HPDE6-E6E7 (cell line): ENCODE measurements around the gene SUPT7L.
A peak's percentile ranks its signal among the peaks of the same experiment; 100 is the strongest.
"Not testable (repeated sequence)": the region's sequence is repeated elsewhere in the genome, so short reads cannot be mapped to it uniquely, and the experiment has no call there.

ENCODE experiments used
- DNase-seq: peaks from one replicate; pipeline ENCODE4 v3.0.0; 2011; ENCODE audit warnings: missing footprints; ENCODE audit errors: extremely low spot score

The SUPT7L gene

GRCh38 chr2:27685577-27685976 is 22.2 kb upstream of the SUPT7L start:
- no peak for DNase-seq

- DNase-seq = not testable (repeated sequence)
Measured at GRCh38 chr2:27685006-27685405, 21.6 kb upstream of the SUPT7L start.

- peak; percentile 35 for DNase-seq
Measured at GRCh38 chr2:27683390-27684071, 20.1 kb upstream of the SUPT7L start.

GRCh38 chr2:27682334-27682771 is 18.9 kb upstream of the SUPT7L start:
- peak; percentile 70 for DNase-seq

GRCh38 chr2:27681841-27682240 is 18.4 kb upstream of the SUPT7L start:
- no peak for DNase-seq

GRCh38 chr2:27680571-27680970 is 17.2 kb upstream of the SUPT7L start:
- no peak for DNase-seq

- DNase-seq = no peak
Measured at GRCh38 chr2:27672723-27673486, 9.5 kb upstream of the SUPT7L start.

- DNase-seq = no peak
Measured at GRCh38 chr2:27671235-27671634, 7.8 kb upstream of the SUPT7L start.

- DNase-seq = no peak
Measured at GRCh38 chr2:27667446-27667845, 4.0 kb upstream of the SUPT7L start.

GRCh38 chr2:27664622-27665363 is 1.4 kb upstream of the SUPT7L start:
- no peak for DNase-seq

GRCh38 chr2:27664154-27664574 is 750 bp upstream of the SUPT7L start:
- DNase-seq = no peak

GRCh38 chr2:27661371-27661770 is 2.0 kb downstream of the SUPT7L start:
- DNase-seq = no peak

- DNase-seq = no peak
Measured at GRCh38 chr2:27655155-27655951, 8.1 kb downstream of the SUPT7L start.

- no peak for DNase-seq
Measured at GRCh38 chr2:27653397-27653796, 10.0 kb downstream of the SUPT7L start.

GRCh38 chr2:27652790-27653189 is 10.6 kb downstream of the SUPT7L start:
- no peak for DNase-seq

- no peak for DNase-seq
Measured at GRCh38 chr2:27652341-27652740, 11.1 kb downstream of the SUPT7L start.

GRCh38 chr2:27651056-27651455 is 12.4 kb downstream of the SUPT7L start:
- no peak for DNase-seq

GRCh38 chr2:27647737-27648136 is 15.7 kb downstream of the SUPT7L start:
- DNase-seq = no peak

GRCh38 chr2:27647289-27647688 is 16.1 kb downstream of the SUPT7L start:
- DNase-seq = no peak

- DNase-seq = no peak
Measured at GRCh38 chr2:27645197-27645596, 18.2 kb downstream of the SUPT7L start.

- DNase-seq = no peak
Measured at GRCh38 chr2:27640722-27641245, 22.6 kb downstream of the SUPT7L start.
